ENCODE data around the gene CHIT1. TPM values are rescaled to one million over a fixed set of nuclear protein-coding genes. Genes with fewer than 3 reads are reported as not detected.

Gene CHIT1
- total RNA-seq, 4 donors from 2014 or later: 0.67 to 4.1 TPM; not detected in 2

GRCh38 chr1:203188686-203189232 lies 40.7 kb downstream of the CHIT1 start:
- no peaks in the 10 kb centered on the region for H3K9me3 ChIP-seq
- H3K36me3 ChIP-seq: no peaks in the 10 kb centered on the region
- DNase-seq: no peak
- no peaks in the 10 kb centered on the region for H3K4me1 ChIP-seq
- H3K27me3 ChIP-seq: no peaks in the 10 kb centered on the region
- H3K27ac ChIP-seq: no peak overlapping the region
- TF ChIP-seq, protein P1, sequence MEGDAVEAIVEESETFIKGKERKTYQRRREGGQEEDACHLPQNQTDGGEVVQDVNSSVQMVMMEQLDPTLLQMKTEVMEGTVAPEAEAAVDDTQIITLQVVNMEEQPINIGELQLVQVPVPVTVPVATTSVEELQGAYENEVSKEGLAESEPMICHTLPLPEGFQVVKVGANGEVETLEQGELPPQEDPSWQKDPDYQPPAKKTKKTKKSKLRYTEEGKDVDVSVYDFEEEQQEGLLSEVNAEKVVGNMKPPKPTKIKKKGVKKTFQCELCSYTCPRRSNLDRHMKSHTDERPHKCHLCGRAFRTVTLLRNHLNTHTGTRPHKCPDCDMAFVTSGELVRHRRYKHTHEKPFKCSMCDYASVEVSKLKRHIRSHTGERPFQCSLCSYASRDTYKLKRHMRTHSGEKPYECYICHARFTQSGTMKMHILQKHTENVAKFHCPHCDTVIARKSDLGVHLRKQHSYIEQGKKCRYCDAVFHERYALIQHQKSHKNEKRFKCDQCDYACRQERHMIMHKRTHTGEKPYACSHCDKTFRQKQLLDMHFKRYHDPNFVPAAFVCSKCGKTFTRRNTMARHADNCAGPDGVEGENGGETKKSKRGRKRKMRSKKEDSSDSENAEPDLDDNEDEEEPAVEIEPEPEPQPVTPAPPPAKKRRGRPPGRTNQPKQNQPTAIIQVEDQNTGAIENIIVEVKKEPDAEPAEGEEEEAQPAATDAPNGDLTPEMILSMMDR (IDR thresholded peaks at IDR 0.05): no peak
- TF ChIP-seq POLR2A (IDR thresholded peaks at IDR 0.05): no peak
- no peak overlapping the region for H3K4me3 ChIP-seq

GRCh38 chr1:203187689-203188264 lies 41.7 kb downstream of the CHIT1 start:
- TF ChIP-seq POLR2A (IDR thresholded peaks at IDR 0.05): no peak
- TF ChIP-seq, protein P1 (IDR thresholded peaks at IDR 0.05): no peak
- H3K4me3 ChIP-seq: no peak overlapping the region
- H3K9me3 ChIP-seq: no peaks in the 10 kb centered on the region
- DNase-seq: no peak
- no peaks in the 10 kb centered on the region for H3K4me1 ChIP-seq
- H3K36me3 ChIP-seq: no peaks in the 10 kb centered on the region
- no peak overlapping the region for H3K27ac ChIP-seq
- H3K27me3 ChIP-seq: no peaks in the 10 kb centered on the region

DNA sequence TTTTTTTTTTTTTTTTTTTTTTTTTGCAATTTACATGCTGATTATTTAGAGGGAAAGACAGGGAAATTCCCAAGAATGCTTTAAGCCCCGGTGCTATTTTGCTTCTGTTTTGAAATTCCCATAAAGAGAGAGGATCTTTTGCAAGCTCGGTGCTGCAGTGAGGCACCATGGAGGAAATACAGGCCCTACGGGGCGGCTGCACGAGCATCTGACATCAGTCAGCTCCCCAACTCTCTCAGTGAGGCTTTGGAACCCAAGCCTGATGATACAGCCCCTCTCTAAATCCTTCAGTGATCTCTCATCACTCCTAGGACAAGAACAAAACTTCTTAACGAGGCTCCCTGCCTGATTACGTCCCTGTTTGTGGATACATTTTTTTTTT lies 42.2 kb downstream of the CHIT1 start:
- H3K27me3 ChIP-seq: no peaks in the 10 kb centered on the region
- DNase-seq: peak in 1 of 3 donors; percentile 13
- H3K27ac ChIP-seq: no peak overlapping the region
- H3K9me3 ChIP-seq: no peaks in the 10 kb centered on the region
- no peaks in the 10 kb centered on the region for H3K36me3 ChIP-seq
- no peak overlapping the region for H3K4me3 ChIP-seq
- no peaks in the 10 kb centered on the region for H3K4me1 ChIP-seq
- no peak for TF ChIP-seq POLR2A (IDR thresholded peaks at IDR 0.05)
- TF ChIP-seq, protein P1 (IDR thresholded peaks at IDR 0.05): no peak

- no peaks in the 10 kb centered on the region for H3K4me1 ChIP-seq
- no peaks in the 10 kb centered on the region for H3K9me3 ChIP-seq
- H3K27me3 ChIP-seq: no peaks in the 10 kb centered on the region
- TF ChIP-seq, protein P1 (IDR thresholded peaks at IDR 0.05): no peak
- no peak within 1 kb of the TSS for H3K4me3 ChIP-seq
- H3K27ac ChIP-seq: peak within 1 kb of the TSS in 1 of 4 donors; percentile 39
- peak in 1 of 3 donors; percentile 40 for DNase-seq
- no peaks in the 10 kb centered on the region for H3K36me3 ChIP-seq
These were observed 42.8 kb downstream of the CHIT1 start, which contains the start of gene CHI3L1 for GRCh38 chr1:203186446-203187303. TSS of gene CHI3L1 (minus strand) at chr1:203186704. CDS start at chr1:203186623, 81 bp downstream.

GRCh38 chr1:203186091-203186445 lies 43.4 kb downstream of the CHIT1 start:
- Histone ChIP-seq H3K27me3 (no peaks in the 10 kb centered on the region), H3K9me3 (no peaks in the 10 kb centered on the region), H3K27ac (no peak overlapping the region), H3K4me3 (no peak overlapping the region), H3K4me1 (no peaks in the 10 kb centered on the region), H3K36me3 (no peaks in the 10 kb centered on the region)
- TF ChIP-seq POLR2A (IDR thresholded peaks at IDR 0.05): no peak
- TF ChIP-seq, protein P1 (IDR thresholded peaks at IDR 0.05): no peak
- DNase-seq: peak in 1 of 3 donors; percentile 12
